Loucy (cell line): ENCODE measurements around the gene RALGPS1.

Experiments
- H2AFZ ChIP-seq: fragments of 200-600 bp; sonication (generic); 2 replicates; pipeline ENCODE4 v1.6.0; 2016; ENCODE audit warnings: antibody characterized with exemption, mild to moderate bottlenecking, low read length, moderate library complexity
- H3F3A ChIP-seq: fragments of 200-600 bp; 2 replicates; pipeline ENCODE4 v1.6.0; 2016; ENCODE audit warnings: antibody characterized with exemption, low read depth, mild to moderate bottlenecking
- H3K27me3 ChIP-seq: fragments of 200-600 bp; sonication (generic); 2 replicates; pipeline ENCODE4 v1.6.1; 2014; ENCODE audit warnings: low read length, mild to moderate bottlenecking; ENCODE audit not compliant: insufficient read depth, poor library complexity, severe bottlenecking
- H3K36me3 ChIP-seq: fragments of 200-600 bp; sonication (generic); 2 replicates; pipeline ENCODE4 v1.6.1; 2016; ENCODE audit warnings: low read length; ENCODE audit not compliant: insufficient read depth
- H3K4me1 ChIP-seq: fragments of 200-600 bp; sonication (generic); 2 replicates; pipeline ENCODE4 v1.5.1; 2014; ENCODE audit warnings: low read length, mild to moderate bottlenecking; ENCODE audit not compliant: insufficient read depth, poor library complexity, severe bottlenecking
- H3K4me2 ChIP-seq: fragments of 200-600 bp; sonication (generic); 2 replicates; pipeline ENCODE4 v1.6.0; 2014; ENCODE audit warnings: antibody characterized with exemption, low read length, low read depth, mild to moderate bottlenecking; ENCODE audit not compliant: poor library complexity, severe bottlenecking
- H3K4me3 ChIP-seq: fragments of 200-600 bp; sonication (generic); 2 replicates; pipeline ENCODE4 v1.5.1; 2014; ENCODE audit warnings: low read length, mild to moderate bottlenecking, mixed read lengths; ENCODE audit not compliant: poor library complexity, severe bottlenecking
- H3K79me2 ChIP-seq: fragments of 200-600 bp; sonication (generic); 2 replicates; pipeline ENCODE4 v1.6.1; 2014; ENCODE audit warnings: low read length; ENCODE audit not compliant: insufficient read depth
- H3K9ac ChIP-seq: fragments of 200-600 bp; sonication (generic); 2 replicates; pipeline ENCODE4 v1.6.0; 2014; ENCODE audit warnings: mild to moderate bottlenecking, low read depth, low read length, moderate library complexity; ENCODE audit not compliant: poor library complexity, severe bottlenecking
- H3K9me2 ChIP-seq: fragments of 200-600 bp; sonication (generic); replicated peaks from 2 replicates; pipeline ENCODE4 v1.6.1; 2016; ENCODE audit warnings: low read depth, low read length, mixed read lengths
- H3K9me3 ChIP-seq: fragments of 200-600 bp; sonication (generic); 2 replicates; pipeline ENCODE4 v1.6.1; 2014; ENCODE audit warnings: mild to moderate bottlenecking, antibody characterized with exemption, low read length, low read depth; ENCODE audit not compliant: insufficient read depth
- H4K20me1 ChIP-seq: fragments of 200-600 bp; sonication (generic); 2 replicates; pipeline ENCODE4 v1.6.0; 2014; ENCODE audit warnings: antibody characterized with exemption, low read length, mild to moderate bottlenecking; ENCODE audit not compliant: insufficient read depth, poor library complexity, severe bottlenecking
- CTCF ChIP-seq: fragments of 200-600 bp; sonication (generic); conservative IDR thresholded peaks from 2 replicates; pipeline ENCODE4 v1.5.1; 2014; ENCODE audit warnings: mild to moderate bottlenecking, antibody characterized with exemption, low read length
- EZH2phosphoT487 ChIP-seq: fragments of 200-600 bp; IDR thresholded peaks from 2 replicates; pipeline ENCODE4 v1.6.1; 2018; ENCODE audit warnings: antibody characterized with exemption, mild to moderate bottlenecking, moderate library complexity, borderline replicate concordance

Gene RALGPS1

GRCh38 chr9:127154003-127154389 lies 239.4 kb downstream of the RALGPS1 start:
- Histone ChIP-seq H3K9ac (no peak overlapping the region), H3K4me1 (no peaks in the 10 kb centered on the region), H4K20me1 (no peaks in the 10 kb centered on the region), H3K36me3 (no peaks in the 10 kb centered on the region), H3K4me2 (no peak overlapping the region), H3K4me3 (no peak overlapping the region), H3K79me2 (no peaks in the 10 kb centered on the region), H3K9me2 (no peaks in the 10 kb centered on the region), H3K27me3 (no peaks in the 10 kb centered on the region), H2AFZ (no peak overlapping the region), H3K9me3 (no peaks in the 10 kb centered on the region), H3F3A (no peaks in the 10 kb centered on the region)
- TF ChIP-seq CTCF (no peak), EZH2phosphoT487 (no peak)

GRCh38 chr9:127154390-127155191 lies 240.0 kb downstream of the RALGPS1 start:
- no peak overlapping the region for H3K4me3 ChIP-seq
- no peaks in the 10 kb centered on the region for H3K9me2 ChIP-seq
- H4K20me1 ChIP-seq = no peaks in the 10 kb centered on the region
- no peaks in the 10 kb centered on the region for H3K36me3 ChIP-seq
- H2AFZ ChIP-seq = no peak overlapping the region
- TF ChIP-seq CTCF (no peak), EZH2phosphoT487 (no peak)
- no peaks in the 10 kb centered on the region for H3K9me3 ChIP-seq
- H3K27me3 ChIP-seq = no peaks in the 10 kb centered on the region
- no peaks in the 10 kb centered on the region for H3K4me1 ChIP-seq
- no peaks in the 10 kb centered on the region for H3K79me2 ChIP-seq
- H3K4me2 ChIP-seq = no peak overlapping the region
- H3F3A ChIP-seq = no peaks in the 10 kb centered on the region
- no peak overlapping the region for H3K9ac ChIP-seq

- no peak overlapping the region for H2AFZ ChIP-seq
- H4K20me1 ChIP-seq = no peaks in the 10 kb centered on the region
- H3K4me3 ChIP-seq = no peak overlapping the region
- H3K4me2 ChIP-seq = no peak overlapping the region
- no peaks in the 10 kb centered on the region for H3K27me3 ChIP-seq
- no peaks in the 10 kb centered on the region for H3F3A ChIP-seq
- no peak for TF ChIP-seq EZH2phosphoT487
- H3K79me2 ChIP-seq = no peaks in the 10 kb centered on the region
- no peaks in the 10 kb centered on the region for H3K9me2 ChIP-seq
- no peaks in the 10 kb centered on the region for H3K9me3 ChIP-seq
- H3K36me3 ChIP-seq = no peaks in the 10 kb centered on the region
- H3K9ac ChIP-seq = no peak overlapping the region
- no peaks in the 10 kb centered on the region for H3K4me1 ChIP-seq
Measured at GRCh38 chr9:127155314-127155960, 240.9 kb downstream of the RALGPS1 start.
